GM12878 (cell line): ENCODE data around the gene PGBD5. TPM values are rescaled to one million over a fixed set of nuclear protein-coding genes. Genes with fewer than 3 reads are reported as not detected.
A peak's percentile ranks its signal among the peaks of the same experiment; 100 is the strongest.

Experiments
- ATAC-seq: fragments of 200-7000 bp; cut with Tn5 transposase; 3 replicates; pipeline ENCODE4 v1.9.1; 2020; ENCODE audit warnings: mild to moderate bottlenecking, moderate library complexity
- BruUV-seq: library from RNA; stranded (reverse); fragments of 400-500 nt; replicated peaks from 2 replicates; lab custom pipeline; 2021; lab: Mats Ljungman, UMichigan
- CTCF ChIA-PET: fragments of 300-600 bp; sonication (Branson Sonifier 250); formaldehyde crosslinking; extraction: SDS; loops from one replicate; lab custom pipeline; 2021; ENCODE audit warnings: inconsistent platforms; lab: Yijun Ruan, JAX
- POLR2A ChIA-PET: fragments of 350-600 bp; formaldehyde crosslinking; extraction: SDS; loops from one replicate; lab custom pipeline; 2021; ENCODE audit warnings: inconsistent platforms; lab: Charles Lee
- RAD21 ChIA-PET: fragments of 300-600 bp; sonication (Branson Sonifier 250); formaldehyde crosslinking; loops from one replicate; lab custom pipeline; 2023; ENCODE audit warnings: antibody characterized with exemption; ENCODE audit not compliant: unreplicated experiment; lab: Charles Lee
- SMC1A ChIA-PET: fragments of 300-600 bp; sonication (Branson Sonifier 250); formaldehyde crosslinking; loops from one replicate; lab custom pipeline; 2023; ENCODE audit not compliant: unreplicated experiment, uncharacterized antibody; lab: Charles Lee
- DNase-seq: peaks from one replicate; pipeline ENCODE4 v3.0.0-alpha.2; 2011; ENCODE audit warnings: low read depth, low spot score
- FAIRE-seq: peaks from 3 replicates; lab custom pipeline; 2011; peaks lifted over from hg19 to GRCh38; lab: Jason Lieb, UNC
- H2AFZ ChIP-seq: 2 replicates; pipeline ENCODE4 v1.6.0; 2011; ENCODE audit warnings: low read depth, low read length, control low read depth; ENCODE audit not compliant: control insufficient read depth
- H3K27ac ChIP-seq: 2 replicates; pipeline ENCODE4 v1.5.1; 2011; ENCODE audit warnings: control low read depth; ENCODE audit not compliant: control insufficient read depth, insufficient read depth
- H3K27me3 ChIP-seq, 2 experiments: replicated peaks in 1 of 2; 2 replicates each; pipeline versions ENCODE4 v1.6.0 to v1.6.1; 2011; ENCODE audit warnings: low read length in 1 of 2; ENCODE audit not compliant: control insufficient read depth in 2 of 2, insufficient read depth in 2 of 2
- H3K36me3 ChIP-seq, 2 experiments: 2 replicates each; pipeline ENCODE4 v1.5.1; 2011; ENCODE audit warnings: low read length in 1 of 2; ENCODE audit not compliant: control insufficient read depth in 2 of 2, insufficient read depth in 2 of 2
- H3K4me1 ChIP-seq: 2 replicates; pipeline ENCODE4 v1.6.1; 2011; ENCODE audit warnings: mild to moderate bottlenecking, low read length, moderate library complexity, mixed read lengths; ENCODE audit not compliant: control insufficient read depth, insufficient read depth
- H3K4me2 ChIP-seq: 2 replicates; pipeline ENCODE4 v1.6.0; 2011; ENCODE audit warnings: control low read depth; ENCODE audit not compliant: control insufficient read depth, insufficient read depth
- H3K4me3 ChIP-seq: fragments of 200-600 bp; sonication (generic); 2 replicates; pipeline ENCODE4 v1.5.1; 2016
- H3K79me2 ChIP-seq: 2 replicates; pipeline ENCODE4 v1.6.0; 2011; ENCODE audit warnings: low read length; ENCODE audit not compliant: control insufficient read depth, insufficient read depth
- H3K9ac ChIP-seq: 2 replicates; pipeline ENCODE4 v1.8.0; 2011; ENCODE audit warnings: low read length, control low read depth, mixed read lengths; ENCODE audit not compliant: control insufficient read depth, insufficient read depth
- H3K9me3 ChIP-seq: replicated peaks from 3 replicates; pipeline ENCODE4 v1.5.1; 2011; ENCODE audit warnings: mild to moderate bottlenecking, low read length; ENCODE audit not compliant: control insufficient read depth, insufficient read depth
- H4K20me1 ChIP-seq: 2 replicates; pipeline ENCODE4 v1.6.0; 2011; ENCODE audit not compliant: control insufficient read depth, insufficient read depth
- ATF7 ChIP-seq: fragments of 450-650 bp; IDR thresholded peaks from 2 replicates; pipeline ENCODE4 v1.6.1; 2016; ENCODE audit warnings: low read depth, mild to moderate bottlenecking
- CBX3 ChIP-seq: fragments of 200-600 bp; sonication (generic); IDR thresholded peaks from 2 replicates; pipeline ENCODE4 v1.6.1; 2016; ENCODE audit warnings: low read depth, borderline replicate concordance
- CBX5 ChIP-seq: sonication (generic); IDR thresholded peaks from 2 replicates; pipeline ENCODE4 v1.6.1; 2016; ENCODE audit warnings: low read depth, moderate library complexity, mild to moderate bottlenecking, inconsistent platforms
- ELK1 ChIP-seq: IDR thresholded peaks from 2 replicates; pipeline ENCODE4 v1.6.1; 2012; ENCODE audit warnings: low read depth, low read length, improper control_type of control experiment
- FOS ChIP-seq: IDR thresholded peaks from 3 replicates; pipeline ENCODE4 v1.6.1; 2011; ENCODE audit warnings: borderline replicate concordance; ENCODE audit not compliant: insufficient read length; ENCODE audit errors: extremely low read depth
- GABPA ChIP-seq: IDR thresholded peaks from 2 replicates; pipeline ENCODE4 v1.6.1; 2014; ENCODE audit warnings: antibody characterized with exemption, low read depth, mild to moderate bottlenecking, inconsistent platforms
- HSF1 ChIP-seq: fragments of 150-350 bp; IDR thresholded peaks from 2 replicates; pipeline ENCODE4 v1.6.1; 2014; ENCODE audit warnings: mild to moderate bottlenecking, low read depth, low read length
- IRF3 ChIP-seq: fragments of 450-650 bp; IDR thresholded peaks from 2 replicates; pipeline ENCODE4 v1.6.1; 2014; ENCODE audit warnings: mild to moderate bottlenecking
- IRF4 ChIP-seq: IDR thresholded peaks from 2 replicates; pipeline ENCODE4 v1.6.1; 2011; ENCODE audit warnings: low read depth, low read length
- JUNB ChIP-seq: IDR thresholded peaks from 2 replicates; pipeline ENCODE4 v1.6.1; 2016; ENCODE audit warnings: antibody characterized with exemption, mild to moderate bottlenecking
- JUND ChIP-seq: IDR thresholded peaks from 2 replicates; pipeline ENCODE4 v1.6.1; 2012; ENCODE audit warnings: low read depth, mild to moderate bottlenecking, low read length, improper control_type of control experiment, moderate library complexity
- KDM1A ChIP-seq: fragments of 200-600 bp; sonication (generic); IDR thresholded peaks from 2 replicates; pipeline ENCODE4 v1.6.1; 2016; ENCODE audit warnings: borderline replicate concordance
- PAX5 ChIP-seq: IDR thresholded peaks from 2 replicates; pipeline ENCODE4 v1.6.1; 2011; ENCODE audit warnings: low read depth, low read length, borderline replicate concordance
- RFX5 ChIP-seq: IDR thresholded peaks from 2 replicates; pipeline ENCODE4 v1.6.1; 2011; ENCODE audit warnings: low read depth, low read length, improper control_type of control experiment
- USF2 ChIP-seq: IDR thresholded peaks from 2 replicates; pipeline ENCODE4 v1.6.1; 2011; ENCODE audit warnings: low read depth, low read length, improper control_type of control experiment, borderline replicate concordance
- ZBTB40 ChIP-seq: fragments of 450-650 bp; IDR thresholded peaks from 2 replicates; pipeline ENCODE4 v1.6.1; 2016; ENCODE audit warnings: mild to moderate bottlenecking, moderate library complexity, borderline replicate concordance
- WGBS: methylation state at CpG from one replicate; pipeline ENCODE4 v1.1.6; 2016; ENCODE audit warnings: low lambda C conversion rate; ENCODE audit not compliant: insufficient replicate concordance, insufficient coverage; ENCODE audit errors: missing lambda C conversion rate; 5-methylcytosine and 5-hydroxymethylcytosine counted together
- in situ Hi-C: fragments of 300-500 bp; cut with MboI; formaldehyde crosslinking; loops from 9 replicates; pipeline ENCODE4 v1.14.3; 2018; ENCODE audit warnings: mixed read lengths
- intact Hi-C: fragments of 100-400 bp; cut with micrococcal nuclease; formaldehyde crosslinking; loops from one replicate; pipeline ENCODE4 v1.14.2; 2022; ENCODE audit not compliant: unreplicated experiment
- polyA plus RNA-seq, 11 experiments: library from polyadenylated mRNA; depleted of rRNA in 4 of 11; unstranded in 6 of 11; stranded (reverse) in 5 of 11; fragments of >200 nt; fragmentation: Nextera tagmentation in 4 of 11; fragmentation: Illumina TruSeq in 1 of 11; extraction: Ambion mirVana in 4 of 11; extraction: Trizol in 1 of 11; gene quantifications; 1 replicate in 1 of 11; 2 replicates in 10 of 11; pipeline versions ENCODE4 v1.2.1 to v1.2.3, GENCODE V29; 2011 to 2016; ENCODE audit warnings: inconsistent platforms in 2 of 11, missing spikeins in 2 of 11, low read depth in 1 of 11
- total RNA-seq, 4 experiments: library from RNA; depleted of rRNA in 3 of 4; stranded (reverse); fragments of >200 nt in 3 of 4; fragmentation: Illumina TruSeq in 1 of 4; extraction: Trizol in 1 of 4; gene quantifications; 2 replicates each; pipeline versions ENCODE4 v1.2.1 to v1.2.3, GENCODE V29; 2013 to 2021

PGBD5 gene
- total and polyA plus RNA-seq, 10 of the 15 experiments (the other 5 are each of a cell fraction or from before 2014, with no cell fraction given), result 0.03 TPM; not detected in 9

- CTCF ChIA-PET, result interaction anchor here (0.6 kb wide), 1 partner anchor 192 kb away, joined by 3 read pairs; no protein-coding TSS in a partner anchor
- POLR2A ChIA-PET, result no interaction called here
- peaks cover 5% of the 10 kb centered on the region; the same call in 1 of the 2 replicates for H3K4me1 ChIP-seq
- ATAC-seq, result peak; percentile 51; the same call in 2 of the 3 replicates
- no peak overlapping the region for H2AFZ ChIP-seq
- SMC1A ChIA-PET, result no interaction called here
- H4K20me1 ChIP-seq, result no peaks in the 10 kb centered on the region
- no peak overlapping the region for H3K4me3 ChIP-seq
- no peaks in the 10 kb centered on the region for H3K36me3 ChIP-seq
- H3K9ac ChIP-seq, result no peak overlapping the region
- RAD21 ChIA-PET, result no interaction called here
- no peak for DNase-seq
- no peak overlapping the region for H3K27ac ChIP-seq
- FAIRE-seq, result no peak
- no peaks in the 10 kb centered on the region for H3K9me3 ChIP-seq
- no peaks in the 10 kb centered on the region; a peak in 1 of 4 replicates for H3K27me3 ChIP-seq
- no peak overlapping the region for H3K4me2 ChIP-seq
- intact Hi-C loops (no loop called here), in situ Hi-C loops (no loop called here)
- 13% methylated on average over 5 of the region's 5 CpGs for WGBS
- H3K79me2 ChIP-seq, result no peaks in the 10 kb centered on the region
- BruUV-seq, result no TSS peak
- TF ChIP-seq IRF3 (no peak), FOS (no peak), CBX5 (no peak), ATF7 (no peak), RFX5 (no peak), GABPA (no peak), KDM1A (no peak), JUNB (no peak), JUND (no peak), USF2 (no peak), ZBTB40 (no peak), IRF4 (no peak), CBX3 (no peak), PAX5 (no peak), HSF1 (no peak), ELK1 (no peak)
These were observed 33.3 kb upstream of the PGBD5 start for GRCh38 chr1:230459465-230459864.
